Loucy (cell line): ENCODE data around the gene ATP5ME.
"Not testable (repeated sequence)": the region's sequence is repeated elsewhere in the genome, so short reads cannot be mapped to it uniquely, and the experiment has no call there.

Experiments used
- H2AFZ ChIP-seq: fragments of 200-600 bp; sonication (generic); 2 replicates; pipeline ENCODE4 v1.6.0; 2016; ENCODE audit warnings: antibody characterized with exemption, mild to moderate bottlenecking, low read length, moderate library complexity
- H3F3A ChIP-seq: fragments of 200-600 bp; 2 replicates; pipeline ENCODE4 v1.6.0; 2016; ENCODE audit warnings: antibody characterized with exemption, low read depth, mild to moderate bottlenecking
- H3K27me3 ChIP-seq: fragments of 200-600 bp; sonication (generic); 2 replicates; pipeline ENCODE4 v1.6.1; 2014; ENCODE audit warnings: low read length, mild to moderate bottlenecking; ENCODE audit not compliant: insufficient read depth, poor library complexity, severe bottlenecking
- H3K36me3 ChIP-seq: fragments of 200-600 bp; sonication (generic); 2 replicates; pipeline ENCODE4 v1.6.1; 2016; ENCODE audit warnings: low read length; ENCODE audit not compliant: insufficient read depth
- H3K4me1 ChIP-seq: fragments of 200-600 bp; sonication (generic); 2 replicates; pipeline ENCODE4 v1.5.1; 2014; ENCODE audit warnings: low read length, mild to moderate bottlenecking; ENCODE audit not compliant: insufficient read depth, poor library complexity, severe bottlenecking
- H3K4me2 ChIP-seq: fragments of 200-600 bp; sonication (generic); 2 replicates; pipeline ENCODE4 v1.6.0; 2014; ENCODE audit warnings: antibody characterized with exemption, low read length, low read depth, mild to moderate bottlenecking; ENCODE audit not compliant: poor library complexity, severe bottlenecking
- H3K4me3 ChIP-seq: fragments of 200-600 bp; sonication (generic); 2 replicates; pipeline ENCODE4 v1.5.1; 2014; ENCODE audit warnings: low read length, mild to moderate bottlenecking, mixed read lengths; ENCODE audit not compliant: poor library complexity, severe bottlenecking
- H3K79me2 ChIP-seq: fragments of 200-600 bp; sonication (generic); 2 replicates; pipeline ENCODE4 v1.6.1; 2014; ENCODE audit warnings: low read length; ENCODE audit not compliant: insufficient read depth
- H3K9ac ChIP-seq: fragments of 200-600 bp; sonication (generic); 2 replicates; pipeline ENCODE4 v1.6.0; 2014; ENCODE audit warnings: mild to moderate bottlenecking, low read depth, low read length, moderate library complexity; ENCODE audit not compliant: poor library complexity, severe bottlenecking
- H3K9me2 ChIP-seq: fragments of 200-600 bp; sonication (generic); replicated peaks from 2 replicates; pipeline ENCODE4 v1.6.1; 2016; ENCODE audit warnings: low read depth, low read length, mixed read lengths
- H3K9me3 ChIP-seq: fragments of 200-600 bp; sonication (generic); 2 replicates; pipeline ENCODE4 v1.6.1; 2014; ENCODE audit warnings: mild to moderate bottlenecking, antibody characterized with exemption, low read length, low read depth; ENCODE audit not compliant: insufficient read depth
- H4K20me1 ChIP-seq: fragments of 200-600 bp; sonication (generic); 2 replicates; pipeline ENCODE4 v1.6.0; 2014; ENCODE audit warnings: antibody characterized with exemption, low read length, mild to moderate bottlenecking; ENCODE audit not compliant: insufficient read depth, poor library complexity, severe bottlenecking
- CTCF ChIP-seq: fragments of 200-600 bp; sonication (generic); conservative IDR thresholded peaks from 2 replicates; pipeline ENCODE4 v1.5.1; 2014; ENCODE audit warnings: mild to moderate bottlenecking, antibody characterized with exemption, low read length
- EZH2phosphoT487 ChIP-seq: fragments of 200-600 bp; IDR thresholded peaks from 2 replicates; pipeline ENCODE4 v1.6.1; 2018; ENCODE audit warnings: antibody characterized with exemption, mild to moderate bottlenecking, moderate library complexity, borderline replicate concordance

ATP5ME gene

GRCh38 chr4:702618-703048 lies 28.6 kb upstream of the ATP5ME start:
- Histone ChIP-seq H3K9me3 (no peaks in the 10 kb centered on the region), H3F3A (no peaks in the 10 kb centered on the region), H3K79me2 (peaks cover 20% of the 10 kb centered on the region), H4K20me1 (peaks cover 3% of the 10 kb centered on the region), H2AFZ (no peak overlapping the region), H3K27me3 (peaks cover 5% of the 10 kb centered on the region), H3K9ac (no peak overlapping the region), H3K4me1 (peaks cover 4% of the 10 kb centered on the region), H3K36me3 (no peaks in the 10 kb centered on the region), H3K4me3 (no peak overlapping the region), H3K4me2 (no peak overlapping the region), H3K9me2 (no peaks in the 10 kb centered on the region)
- TF ChIP-seq CTCF: no peak
- TF ChIP-seq EZH2phosphoT487: no peak

- no peak; the same call in 1 of the 2 replicates for TF ChIP-seq CTCF
- no peak for TF ChIP-seq EZH2phosphoT487
- Histone ChIP-seq H3K36me3 (no peaks in the 10 kb centered on the region), H3K4me2 (no peak overlapping the region), H4K20me1 (no peaks in the 10 kb centered on the region), H3K9ac (no peak overlapping the region), H3K27me3 (no peaks in the 10 kb centered on the region), H3K4me1 (no peaks in the 10 kb centered on the region), H3K4me3 (no peak overlapping the region), H2AFZ (no peak overlapping the region), H3K9me2 (no peaks in the 10 kb centered on the region), H3K79me2 (peaks cover under 1% of the 10 kb centered on the region), H3F3A (no peaks in the 10 kb centered on the region), H3K9me3 (no peaks in the 10 kb centered on the region)
Observed at GRCh38 chr4:700587-701264, 26.6 kb upstream of the ATP5ME start.

GRCh38 chr4:699816-700580 lies 25.9 kb upstream of the ATP5ME start:
- H3K9me3 ChIP-seq: no peaks in the 10 kb centered on the region
- H3K4me2 ChIP-seq: no peak overlapping the region
- TF ChIP-seq EZH2phosphoT487: no peak
- TF ChIP-seq CTCF: no peak
- no peak overlapping the region for H2AFZ ChIP-seq
- H3K27me3 ChIP-seq: no peaks in the 10 kb centered on the region
- H3F3A ChIP-seq: no peaks in the 10 kb centered on the region
- H4K20me1 ChIP-seq: no peaks in the 10 kb centered on the region
- no peaks in the 10 kb centered on the region for H3K36me3 ChIP-seq
- no peak overlapping the region for H3K9ac ChIP-seq
- no peaks in the 10 kb centered on the region for H3K79me2 ChIP-seq
- H3K4me1 ChIP-seq: no peaks in the 10 kb centered on the region
- no peaks in the 10 kb centered on the region for H3K9me2 ChIP-seq
- no peak overlapping the region for H3K4me3 ChIP-seq

- H3K36me3 ChIP-seq, H3K79me2 ChIP-seq, H3K27me3 ChIP-seq: not testable (repeated sequence)
Observed at GRCh38 chr4:694341-694940, 20.4 kb upstream of the ATP5ME start.

More at GRCh38 chr4:694341-694940, 20.4 kb upstream of the ATP5ME start:
- H3K9me2 ChIP-seq, H3K4me2 ChIP-seq, H4K20me1 ChIP-seq, H3K4me1 ChIP-seq, H2AFZ ChIP-seq, H3K9ac ChIP-seq, H3F3A ChIP-seq, H3K4me3 ChIP-seq, H3K9me3 ChIP-seq: not testable (repeated sequence)
